ENCODE data around the gene SUN2.
"Not testable (repeated sequence)": the region's sequence is repeated elsewhere in the genome, so short reads cannot be mapped to it uniquely, and the experiment has no call there.

DNA sequence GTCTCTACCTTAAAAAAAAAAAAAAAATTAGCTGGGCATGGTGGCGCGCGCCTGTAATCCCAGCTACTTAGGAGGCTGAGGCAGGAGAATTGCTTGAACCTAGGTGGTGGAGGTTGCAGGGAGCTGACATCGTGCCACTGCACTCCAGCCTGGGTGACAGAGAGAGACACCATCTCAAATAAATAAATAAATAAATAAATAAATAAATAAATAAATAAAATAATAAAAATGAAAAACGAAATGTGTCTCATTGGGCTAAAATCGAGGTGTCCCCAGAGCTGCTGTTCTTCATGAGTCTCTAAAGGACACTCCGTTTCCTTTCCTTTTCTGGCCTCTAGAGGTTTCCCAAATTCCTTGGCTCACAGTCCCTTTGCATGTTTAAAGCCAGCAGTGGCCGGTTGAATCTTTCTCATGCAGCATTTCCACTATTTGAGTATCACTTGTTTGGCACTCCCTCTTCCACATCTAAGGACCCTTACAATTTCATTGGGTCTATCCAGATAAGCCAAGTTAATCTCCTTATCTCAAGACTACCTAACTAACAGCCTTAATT, 49.3 kb upstream of the SUN2 start:
- TF ChIP-seq, protein P1, sequence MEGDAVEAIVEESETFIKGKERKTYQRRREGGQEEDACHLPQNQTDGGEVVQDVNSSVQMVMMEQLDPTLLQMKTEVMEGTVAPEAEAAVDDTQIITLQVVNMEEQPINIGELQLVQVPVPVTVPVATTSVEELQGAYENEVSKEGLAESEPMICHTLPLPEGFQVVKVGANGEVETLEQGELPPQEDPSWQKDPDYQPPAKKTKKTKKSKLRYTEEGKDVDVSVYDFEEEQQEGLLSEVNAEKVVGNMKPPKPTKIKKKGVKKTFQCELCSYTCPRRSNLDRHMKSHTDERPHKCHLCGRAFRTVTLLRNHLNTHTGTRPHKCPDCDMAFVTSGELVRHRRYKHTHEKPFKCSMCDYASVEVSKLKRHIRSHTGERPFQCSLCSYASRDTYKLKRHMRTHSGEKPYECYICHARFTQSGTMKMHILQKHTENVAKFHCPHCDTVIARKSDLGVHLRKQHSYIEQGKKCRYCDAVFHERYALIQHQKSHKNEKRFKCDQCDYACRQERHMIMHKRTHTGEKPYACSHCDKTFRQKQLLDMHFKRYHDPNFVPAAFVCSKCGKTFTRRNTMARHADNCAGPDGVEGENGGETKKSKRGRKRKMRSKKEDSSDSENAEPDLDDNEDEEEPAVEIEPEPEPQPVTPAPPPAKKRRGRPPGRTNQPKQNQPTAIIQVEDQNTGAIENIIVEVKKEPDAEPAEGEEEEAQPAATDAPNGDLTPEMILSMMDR (IDR thresholded peaks at IDR 0.05): not testable (repeated sequence)
- not testable (repeated sequence) for TF ChIP-seq POLR2A (IDR thresholded peaks at IDR 0.05)

Measured in esophagus squamous epithelium (tissue), 4 donors.